Neural progenitor cell (in vitro differentiated cells): ENCODE results near the gene BRSK2.

Source experiments
- EZH2phosphoT487 ChIP-seq: fragments of 200-600 bp; sonication (generic); IDR thresholded peaks from 2 replicates; pipeline ENCODE4 v1.6.1; 2017; ENCODE audit warnings: antibody characterized with exemption
- TF ChIP-seq, protein P1 (sequence below): fragments of 200-600 bp; sonication (generic); IDR thresholded peaks from 2 replicates; pipeline ENCODE4 v1.5.1; 2017; ENCODE audit warnings: antibody characterized with exemption, mild to moderate bottlenecking

DNA sequence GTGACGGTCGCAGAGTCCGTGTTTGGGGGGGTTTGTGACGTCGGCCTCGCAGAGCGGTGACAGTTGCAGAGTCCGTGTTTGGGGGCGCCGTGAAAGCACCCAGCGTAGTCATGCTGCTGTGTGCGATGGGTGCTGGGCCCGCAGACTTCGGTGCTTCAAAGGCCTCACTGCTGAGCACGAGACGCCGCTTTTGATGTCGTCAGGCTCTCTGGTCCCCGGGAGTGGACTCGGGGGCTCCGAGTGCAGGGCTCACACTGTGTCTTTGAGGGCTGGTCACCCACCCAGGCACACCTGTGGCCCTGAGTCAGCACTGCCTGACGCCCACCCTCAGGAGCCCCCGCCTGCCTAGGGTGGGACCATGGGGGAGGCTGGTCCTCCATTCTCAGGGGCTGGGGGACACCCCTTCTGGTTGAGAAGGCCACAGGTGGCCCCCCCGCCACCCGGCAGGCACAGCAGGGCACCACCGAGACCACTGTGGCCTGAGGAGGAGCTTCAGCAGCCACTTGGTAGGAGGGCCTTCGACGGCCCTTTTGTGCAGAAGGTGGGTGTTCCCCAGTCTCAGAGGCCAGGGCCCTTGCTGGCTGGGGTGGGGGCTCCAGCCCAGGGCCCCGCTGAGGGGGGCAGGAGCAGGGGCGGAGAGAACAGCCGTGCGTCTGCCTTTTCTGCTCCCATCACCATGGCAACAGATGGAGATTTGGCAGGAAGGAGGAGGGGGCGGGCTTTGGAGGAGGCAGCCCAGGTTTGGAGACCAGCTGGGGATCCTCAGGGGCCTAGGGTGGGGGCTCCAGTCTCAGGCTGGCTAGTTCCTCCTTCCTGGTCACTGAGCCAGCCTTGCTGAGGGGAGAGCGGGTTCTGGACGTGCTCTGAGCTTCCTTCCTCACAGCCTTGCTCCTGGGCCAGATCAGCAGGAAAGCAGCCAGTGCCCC is 20.9 kb downstream of the BRSK2 start:
- TF ChIP-seq EZH2phosphoT487 = no peak
- TF ChIP-seq, protein P1, sequence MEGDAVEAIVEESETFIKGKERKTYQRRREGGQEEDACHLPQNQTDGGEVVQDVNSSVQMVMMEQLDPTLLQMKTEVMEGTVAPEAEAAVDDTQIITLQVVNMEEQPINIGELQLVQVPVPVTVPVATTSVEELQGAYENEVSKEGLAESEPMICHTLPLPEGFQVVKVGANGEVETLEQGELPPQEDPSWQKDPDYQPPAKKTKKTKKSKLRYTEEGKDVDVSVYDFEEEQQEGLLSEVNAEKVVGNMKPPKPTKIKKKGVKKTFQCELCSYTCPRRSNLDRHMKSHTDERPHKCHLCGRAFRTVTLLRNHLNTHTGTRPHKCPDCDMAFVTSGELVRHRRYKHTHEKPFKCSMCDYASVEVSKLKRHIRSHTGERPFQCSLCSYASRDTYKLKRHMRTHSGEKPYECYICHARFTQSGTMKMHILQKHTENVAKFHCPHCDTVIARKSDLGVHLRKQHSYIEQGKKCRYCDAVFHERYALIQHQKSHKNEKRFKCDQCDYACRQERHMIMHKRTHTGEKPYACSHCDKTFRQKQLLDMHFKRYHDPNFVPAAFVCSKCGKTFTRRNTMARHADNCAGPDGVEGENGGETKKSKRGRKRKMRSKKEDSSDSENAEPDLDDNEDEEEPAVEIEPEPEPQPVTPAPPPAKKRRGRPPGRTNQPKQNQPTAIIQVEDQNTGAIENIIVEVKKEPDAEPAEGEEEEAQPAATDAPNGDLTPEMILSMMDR = no peak
